Embryonic facial prominence (tissue), 1 donor: ENCODE data around the gene CSRP2.

Experiments
- DNase-seq: peaks from one replicate; pipeline ENCODE4 v3.0.0-alpha.2; 2016; ENCODE audit errors: extremely low spot score

CSRP2 gene

GRCh38 chr12:76891609-76892008 lies 12.8 kb upstream of the CSRP2 start:
- no peak for DNase-seq

- no peak for DNase-seq
These were observed 11.6 kb upstream of the CSRP2 start for GRCh38 chr12:76890151-76891143.

GRCh38 chr12:76888775-76889174 lies 10.0 kb upstream of the CSRP2 start:
- DNase-seq = no peak

- DNase-seq = no peak
These were observed 5.0 kb upstream of the CSRP2 start for GRCh38 chr12:76883811-76884210.

GRCh38 chr12:76883151-76883550 lies 4.3 kb upstream of the CSRP2 start:
- no peak for DNase-seq

- no peak for DNase-seq
These were observed 3.5 kb upstream of the CSRP2 start for GRCh38 chr12:76882367-76882766.

- no peak for DNase-seq
These were observed 2.3 kb upstream of the CSRP2 start for GRCh38 chr12:76881142-76881541.

- no peak for DNase-seq
These were observed 1.8 kb upstream of the CSRP2 start for GRCh38 chr12:76880519-76881023.

GRCh38 chr12:76879710-76880518 lies 1.1 kb upstream of the CSRP2 start:
- DNase-seq = no peak

- DNase-seq = no peak
These were observed 520 bp downstream of the CSRP2 start for GRCh38 chr12:76878099-76878898.

- no peak for DNase-seq
These were observed 2.1 kb downstream of the CSRP2 start for GRCh38 chr12:76876696-76877229.

- DNase-seq = no peak
These were observed 4.2 kb downstream of the CSRP2 start for GRCh38 chr12:76874491-76875190.

GRCh38 chr12:76874027-76874426 lies 4.8 kb downstream of the CSRP2 start:
- DNase-seq = no peak

GRCh38 chr12:76872415-76872814 lies 6.4 kb downstream of the CSRP2 start:
- DNase-seq = no peak

- DNase-seq = no peak
These were observed 7.1 kb downstream of the CSRP2 start for GRCh38 chr12:76871742-76872141.

- no peak for DNase-seq
These were observed 7.7 kb downstream of the CSRP2 start for GRCh38 chr12:76871082-76871481.

GRCh38 chr12:76866726-76867125 lies 12.1 kb downstream of the CSRP2 start:
- DNase-seq = peak; percentile 54

GRCh38 chr12:76866151-76866567 lies 12.7 kb downstream of the CSRP2 start:
- no peak for DNase-seq

GRCh38 chr12:76864791-76865400 lies 13.9 kb downstream of the CSRP2 start:
- no peak for DNase-seq

- DNase-seq = no peak
These were observed 15.0 kb downstream of the CSRP2 start for GRCh38 chr12:76863837-76864236.
